ENCODE data around the gene FAM47E.

DNA sequence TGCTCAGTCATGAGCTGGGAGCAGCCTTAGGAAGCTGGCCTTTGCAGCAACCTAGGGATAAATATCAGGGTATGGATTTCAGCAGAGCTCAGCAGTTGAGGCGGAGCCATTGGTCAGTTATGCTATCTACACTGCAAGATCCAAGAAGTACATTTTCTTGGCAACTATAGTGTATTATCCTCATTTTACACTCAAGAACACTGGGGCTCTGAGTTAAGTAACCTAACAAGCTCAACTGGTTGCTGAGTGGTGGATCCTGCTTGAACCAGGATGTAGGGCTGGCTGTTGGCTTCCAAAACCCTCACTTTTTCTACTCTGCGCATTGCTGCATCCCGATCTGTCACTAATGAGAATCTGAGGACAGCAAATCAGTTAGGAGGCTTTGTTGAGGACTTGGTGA lies 36.4 kb upstream of the FAM47E start:
- TF ChIP-seq, protein P1, sequence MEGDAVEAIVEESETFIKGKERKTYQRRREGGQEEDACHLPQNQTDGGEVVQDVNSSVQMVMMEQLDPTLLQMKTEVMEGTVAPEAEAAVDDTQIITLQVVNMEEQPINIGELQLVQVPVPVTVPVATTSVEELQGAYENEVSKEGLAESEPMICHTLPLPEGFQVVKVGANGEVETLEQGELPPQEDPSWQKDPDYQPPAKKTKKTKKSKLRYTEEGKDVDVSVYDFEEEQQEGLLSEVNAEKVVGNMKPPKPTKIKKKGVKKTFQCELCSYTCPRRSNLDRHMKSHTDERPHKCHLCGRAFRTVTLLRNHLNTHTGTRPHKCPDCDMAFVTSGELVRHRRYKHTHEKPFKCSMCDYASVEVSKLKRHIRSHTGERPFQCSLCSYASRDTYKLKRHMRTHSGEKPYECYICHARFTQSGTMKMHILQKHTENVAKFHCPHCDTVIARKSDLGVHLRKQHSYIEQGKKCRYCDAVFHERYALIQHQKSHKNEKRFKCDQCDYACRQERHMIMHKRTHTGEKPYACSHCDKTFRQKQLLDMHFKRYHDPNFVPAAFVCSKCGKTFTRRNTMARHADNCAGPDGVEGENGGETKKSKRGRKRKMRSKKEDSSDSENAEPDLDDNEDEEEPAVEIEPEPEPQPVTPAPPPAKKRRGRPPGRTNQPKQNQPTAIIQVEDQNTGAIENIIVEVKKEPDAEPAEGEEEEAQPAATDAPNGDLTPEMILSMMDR (IDR thresholded peaks at IDR 0.05) = no peak
- no peak for TF ChIP-seq POLR2A (IDR thresholded peaks at IDR 0.05)

Data from adrenal gland (tissue), 5 donors.